GM12878 (cell line): ENCODE measurements around the gene PIGL. TPM values are rescaled to one million over a fixed set of nuclear protein-coding genes. Genes with fewer than 3 reads are reported as not detected.

ENCODE experiments used
- CHD1 ChIP-seq: IDR thresholded peaks from 2 replicates; pipeline ENCODE4 v1.6.1; 2012; ENCODE audit warnings: low read depth, low read length, improper control_type of control experiment
- CHD4 ChIP-seq: fragments of 200-600 bp; sonication (generic); IDR thresholded peaks from 2 replicates; pipeline ENCODE4 v1.6.1; 2016; ENCODE audit warnings: mild to moderate bottlenecking
- HDGF ChIP-seq: fragments of 450-650 bp; IDR thresholded peaks from 2 replicates; pipeline ENCODE4 v1.6.1; 2016; ENCODE audit warnings: antibody characterized with exemption
- JUNB ChIP-seq: IDR thresholded peaks from 2 replicates; pipeline ENCODE4 v1.6.1; 2016; ENCODE audit warnings: antibody characterized with exemption, mild to moderate bottlenecking
- LARP7 ChIP-seq: fragments of 450-650 bp; IDR thresholded peaks from 2 replicates; pipeline ENCODE4 v1.6.1; 2017; ENCODE audit warnings: mild to moderate bottlenecking
- MTA2 ChIP-seq: fragments of 450-650 bp; IDR thresholded peaks from 2 replicates; pipeline ENCODE4 v1.6.1; 2016; ENCODE audit warnings: low read depth, mild to moderate bottlenecking, moderate library complexity
- NFXL1 ChIP-seq: fragments of 450-650 bp; IDR thresholded peaks from 2 replicates; pipeline ENCODE4 v1.6.1; 2017; ENCODE audit warnings: antibody characterized with exemption, mild to moderate bottlenecking, borderline replicate concordance
- SMAD5 ChIP-seq: IDR thresholded peaks from 2 replicates; pipeline ENCODE4 v1.6.1; 2016; ENCODE audit warnings: antibody characterized with exemption, low read depth
- TAF1 ChIP-seq: IDR thresholded peaks from 2 replicates; pipeline ENCODE4 v1.6.1; 2011; ENCODE audit warnings: mild to moderate bottlenecking, low read depth, low read length, borderline replicate concordance
- TCF12 ChIP-seq: IDR thresholded peaks from 2 replicates; pipeline ENCODE4 v1.6.1; 2011; ENCODE audit warnings: low read depth, mild to moderate bottlenecking, low read length
- ZNF687 ChIP-seq: fragments of 450-650 bp; IDR thresholded peaks from 2 replicates; pipeline ENCODE4 v1.6.1; 2017; ENCODE audit warnings: mild to moderate bottlenecking, moderate library complexity
- polyA plus RNA-seq, 11 experiments: library from polyadenylated mRNA; depleted of rRNA in 4 of 11; unstranded in 6 of 11; stranded (reverse) in 5 of 11; fragments of >200 nt; fragmentation: Nextera tagmentation in 4 of 11; fragmentation: Illumina TruSeq in 1 of 11; extraction: Ambion mirVana in 4 of 11; extraction: Trizol in 1 of 11; gene quantifications; 1 replicate in 1 of 11; 2 replicates in 10 of 11; pipeline versions ENCODE4 v1.2.1 to v1.2.3, GENCODE V29; 2011 to 2016; ENCODE audit warnings: inconsistent platforms in 2 of 11, missing spikeins in 2 of 11, low read depth in 1 of 11
- total RNA-seq, 4 experiments: library from RNA; depleted of rRNA in 3 of 4; stranded (reverse); fragments of >200 nt in 3 of 4; fragmentation: Illumina TruSeq in 1 of 4; extraction: Trizol in 1 of 4; gene quantifications; 2 replicates each; pipeline versions ENCODE4 v1.2.1 to v1.2.3, GENCODE V29; 2013 to 2021
- TF ChIP-seq, protein P1 (sequence below): IDR thresholded peaks from 2 replicates; pipeline ENCODE4 v1.6.1; 2012; ENCODE audit warnings: low read depth, low read length, improper control_type of control experiment
- TF ChIP-seq, protein P2 (sequence below): IDR thresholded peaks from 2 replicates; pipeline ENCODE4 v1.6.1; 2012; ENCODE audit warnings: low read depth, low read length, improper control_type of control experiment
- TF ChIP-seq, protein P3 (sequence below): fragments of 450-650 bp; IDR thresholded peaks from 2 replicates; pipeline ENCODE4 v1.6.1; 2017; ENCODE audit warnings: mild to moderate bottlenecking, moderate library complexity

The PIGL gene
- total and polyA plus RNA-seq, 10 of the 15 experiments (the other 5 are each of a cell fraction or from before 2014, with no cell fraction given) = 25.9 to 52.5 (median 30.2) TPM

- TF ChIP-seq ZNF687 = peak; percentile 96
- TF ChIP-seq JUNB = no peak
- TF ChIP-seq CHD4 = no peak
- TF ChIP-seq, protein P1, sequence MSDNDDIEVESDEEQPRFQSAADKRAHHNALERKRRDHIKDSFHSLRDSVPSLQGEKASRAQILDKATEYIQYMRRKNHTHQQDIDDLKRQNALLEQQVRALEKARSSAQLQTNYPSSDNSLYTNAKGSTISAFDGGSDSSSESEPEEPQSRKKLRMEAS = peak; percentile 53; the same call in 1 of the 2 replicates
- TF ChIP-seq, protein P2, sequence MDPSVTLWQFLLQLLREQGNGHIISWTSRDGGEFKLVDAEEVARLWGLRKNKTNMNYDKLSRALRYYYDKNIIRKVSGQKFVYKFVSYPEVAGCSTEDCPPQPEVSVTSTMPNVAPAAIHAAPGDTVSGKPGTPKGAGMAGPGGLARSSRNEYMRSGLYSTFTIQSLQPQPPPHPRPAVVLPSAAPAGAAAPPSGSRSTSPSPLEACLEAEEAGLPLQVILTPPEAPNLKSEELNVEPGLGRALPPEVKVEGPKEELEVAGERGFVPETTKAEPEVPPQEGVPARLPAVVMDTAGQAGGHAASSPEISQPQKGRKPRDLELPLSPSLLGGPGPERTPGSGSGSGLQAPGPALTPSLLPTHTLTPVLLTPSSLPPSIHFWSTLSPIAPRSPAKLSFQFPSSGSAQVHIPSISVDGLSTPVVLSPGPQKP = peak; percentile 99
- TF ChIP-seq TAF1 = peak; percentile 83; the same call in 1 of the 2 replicates
- no peak for TF ChIP-seq NFXL1
- no peak; the same call in 1 of the 2 replicates for TF ChIP-seq MTA2
- TF ChIP-seq LARP7 = no peak
- TF ChIP-seq, protein P3, sequence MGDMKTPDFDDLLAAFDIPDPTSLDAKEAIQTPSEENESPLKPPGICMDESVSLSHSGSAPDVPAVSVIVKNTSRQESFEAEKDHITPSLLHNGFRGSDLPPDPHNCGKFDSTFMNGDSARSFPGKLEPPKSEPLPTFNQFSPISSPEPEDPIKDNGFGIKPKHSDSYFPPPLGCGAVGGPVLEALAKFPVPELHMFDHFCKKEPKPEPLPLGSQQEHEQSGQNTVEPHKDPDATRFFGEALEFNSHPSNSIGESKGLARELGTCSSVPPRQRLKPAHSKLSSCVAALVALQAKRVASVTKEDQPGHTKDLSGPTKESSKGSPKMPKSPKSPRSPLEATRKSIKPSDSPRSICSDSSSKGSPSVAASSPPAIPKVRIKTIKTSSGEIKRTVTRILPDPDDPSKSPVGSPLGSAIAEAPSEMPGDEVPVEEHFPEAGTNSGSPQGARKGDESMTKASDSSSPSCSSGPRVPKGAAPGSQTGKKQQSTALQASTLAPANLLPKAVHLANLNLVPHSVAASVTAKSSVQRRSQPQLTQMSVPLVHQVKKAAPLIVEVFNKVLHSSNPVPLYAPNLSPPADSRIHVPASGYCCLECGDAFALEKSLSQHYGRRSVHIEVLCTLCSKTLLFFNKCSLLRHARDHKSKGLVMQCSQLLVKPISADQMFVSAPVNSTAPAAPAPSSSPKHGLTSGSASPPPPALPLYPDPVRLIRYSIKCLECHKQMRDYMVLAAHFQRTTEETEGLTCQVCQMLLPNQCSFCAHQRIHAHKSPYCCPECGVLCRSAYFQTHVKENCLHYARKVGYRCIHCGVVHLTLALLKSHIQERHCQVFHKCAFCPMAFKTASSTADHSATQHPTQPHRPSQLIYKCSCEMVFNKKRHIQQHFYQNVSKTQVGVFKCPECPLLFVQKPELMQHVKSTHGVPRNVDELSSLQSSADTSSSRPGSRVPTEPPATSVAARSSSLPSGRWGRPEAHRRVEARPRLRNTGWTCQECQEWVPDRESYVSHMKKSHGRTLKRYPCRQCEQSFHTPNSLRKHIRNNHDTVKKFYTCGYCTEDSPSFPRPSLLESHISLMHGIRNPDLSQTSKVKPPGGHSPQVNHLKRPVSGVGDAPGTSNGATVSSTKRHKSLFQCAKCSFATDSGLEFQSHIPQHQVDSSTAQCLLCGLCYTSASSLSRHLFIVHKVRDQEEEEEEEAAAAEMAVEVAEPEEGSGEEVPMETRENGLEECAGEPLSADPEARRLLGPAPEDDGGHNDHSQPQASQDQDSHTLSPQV = no peak
- peak; percentile 19; the same call in 1 of the 2 replicates for TF ChIP-seq TCF12
- peak; percentile 48; the same call in 1 of the 2 replicates for TF ChIP-seq HDGF
- peak; percentile 27; the same call in 1 of the 2 replicates for TF ChIP-seq CHD1
- TF ChIP-seq SMAD5 = peak; percentile 89; the same call in 1 of the 2 replicates
These were observed 69.3 kb downstream of the PIGL start (continued) for GRCh38 chr17:16286009-16286946.
